SK-N-SH treated with all-trans-retinoic acid at 6 μM for 48 hours (cell line): Measurements from ENCODE around the gene PTX4.

Experiments used
- CREB5 ChIP-seq: fragments of 250-450 bp; sonication (Bioruptor Pico); IDR thresholded peaks from 2 replicates; pipeline ENCODE4 v1.5.1; 2020; ENCODE audit warnings: low read depth, mild to moderate bottlenecking, moderate library complexity
- GLIS3 ChIP-seq: fragments of 250-450 bp; sonication (Bioruptor Pico); IDR thresholded peaks from 2 replicates; pipeline ENCODE4 v1.5.0; 2020; ENCODE audit warnings: mild to moderate bottlenecking, moderate library complexity
- ISL1 ChIP-seq: fragments of 250-450 bp; sonication (Bioruptor Pico); IDR thresholded peaks from 2 replicates; pipeline ENCODE4 v2.1.2; 2022; ENCODE audit warnings: mild to moderate bottlenecking, moderate library complexity
- OSR1 ChIP-seq: fragments of 250-450 bp; sonication (Bioruptor Pico); IDR thresholded peaks from 2 replicates; pipeline ENCODE4 v1.8.0; 2022; ENCODE audit warnings: moderate library complexity, mild to moderate bottlenecking, inconsistent platforms
- PATZ1 ChIP-seq: fragments of 250-450 bp; sonication (Bioruptor Pico); IDR thresholded peaks from 2 replicates; pipeline ENCODE4 v1.8.0; 2020; ENCODE audit warnings: mild to moderate bottlenecking, moderate library complexity, borderline replicate concordance
- PPARA ChIP-seq: fragments of 250-450 bp; sonication (Bioruptor Pico); IDR thresholded peaks from 2 replicates; pipeline ENCODE4 v1.5.0; 2020; ENCODE audit warnings: mild to moderate bottlenecking, borderline replicate concordance
- RARB ChIP-seq: fragments of 250-450 bp; sonication (Bioruptor Pico); IDR thresholded peaks from 2 replicates; pipeline ENCODE4 v1.8.0; 2021; ENCODE audit warnings: mild to moderate bottlenecking, moderate library complexity
- TCF4 ChIP-seq: fragments of 250-450 bp; sonication (Bioruptor Pico); IDR thresholded peaks from 2 replicates; pipeline ENCODE4 v1.8.0; 2021; ENCODE audit warnings: mild to moderate bottlenecking, moderate library complexity, borderline replicate concordance
- TSHZ2 ChIP-seq: fragments of 250-450 bp; sonication (Bioruptor Pico); IDR thresholded peaks from 2 replicates; pipeline ENCODE4 v1.5.0; 2020; ENCODE audit warnings: mild to moderate bottlenecking, moderate library complexity
- ZFP3 ChIP-seq: fragments of 250-450 bp; sonication (Bioruptor Pico); IDR thresholded peaks from 2 replicates; pipeline ENCODE4 v1.5.0; 2020; ENCODE audit warnings: mild to moderate bottlenecking, moderate library complexity
- ZFP30 ChIP-seq: fragments of 450-650 bp; formaldehyde crosslinking; IDR thresholded peaks from 2 replicates; pipeline ENCODE4 v1.5.0; 2022; ENCODE audit warnings: mild to moderate bottlenecking, moderate library complexity
- ZNF565 ChIP-seq: fragments of 450-650 bp; formaldehyde crosslinking; conservative IDR thresholded peaks from 2 replicates; pipeline ENCODE4 v1.5.0; 2020; ENCODE audit warnings: low read depth, mild to moderate bottlenecking, moderate library complexity
- ZNF70 ChIP-seq: fragments of 450-650 bp; formaldehyde crosslinking; IDR thresholded peaks from 2 replicates; pipeline ENCODE4 v1.5.0; 2020; ENCODE audit warnings: mild to moderate bottlenecking, moderate library complexity

GRCh38 chr16:1528921-1529537 is 40.3 kb upstream of the PTX4 start:
- TF ChIP-seq ZNF565 (CRISPR knock-in tag) (no peak), TSHZ2 (no peak), ZNF70 (CRISPR knock-in tag) (no peak), CREB5 (no peak), PATZ1 (CRISPR knock-in tag) (no peak), ISL1 (CRISPR knock-in tag) (no peak), ZFP3 (CRISPR knock-in tag) (no peak), PPARA (CRISPR knock-in tag) (no peak), RARB (CRISPR knock-in tag) (no peak), GLIS3 (CRISPR knock-in tag) (no peak), ZFP30 (CRISPR knock-in tag) (no peak), OSR1 (no peak), TCF4 (CRISPR knock-in tag) (no peak)
